Omental fat pad (tissue), 4 donors: ENCODE data around the gene SEC61B. TPM values are rescaled to one million over a fixed set of nuclear protein-coding genes. Genes with fewer than 3 reads are reported as not detected.

Experiments used
- ATAC-seq: fragments of 150-250 bp; one replicate; pipeline ENCODE4 v1.9.1; 2016; ENCODE audit warnings: mild to moderate bottlenecking, moderate library complexity; ENCODE audit not compliant: low FRiP score
- DNase-seq: peaks from one replicate; pipeline ENCODE4 v3.0.0-alpha.2; 2019; ENCODE audit warnings: low spot score
- total RNA-seq, 4 donors: library from RNA; depleted of rRNA; stranded (reverse); fragments of >200 nt; gene quantifications; one replicate each; pipeline ENCODE4 v1.1.0, GENCODE V29; 2016
- TF ChIP-seq, protein P1 (sequence below), 3 donors: fragments of 450-650 bp; IDR thresholded peaks; one replicate each; pipeline ENCODE4 v1.5.1; 2016 to 2017; ENCODE audit warnings: antibody characterized with exemption in 3 of 3, mild to moderate bottlenecking in 3 of 3, moderate library complexity in 2 of 3

SEC61B gene
- total RNA-seq, 4 donors from 2014 or later = 68.7 to 149 (median 134) TPM

DNA sequence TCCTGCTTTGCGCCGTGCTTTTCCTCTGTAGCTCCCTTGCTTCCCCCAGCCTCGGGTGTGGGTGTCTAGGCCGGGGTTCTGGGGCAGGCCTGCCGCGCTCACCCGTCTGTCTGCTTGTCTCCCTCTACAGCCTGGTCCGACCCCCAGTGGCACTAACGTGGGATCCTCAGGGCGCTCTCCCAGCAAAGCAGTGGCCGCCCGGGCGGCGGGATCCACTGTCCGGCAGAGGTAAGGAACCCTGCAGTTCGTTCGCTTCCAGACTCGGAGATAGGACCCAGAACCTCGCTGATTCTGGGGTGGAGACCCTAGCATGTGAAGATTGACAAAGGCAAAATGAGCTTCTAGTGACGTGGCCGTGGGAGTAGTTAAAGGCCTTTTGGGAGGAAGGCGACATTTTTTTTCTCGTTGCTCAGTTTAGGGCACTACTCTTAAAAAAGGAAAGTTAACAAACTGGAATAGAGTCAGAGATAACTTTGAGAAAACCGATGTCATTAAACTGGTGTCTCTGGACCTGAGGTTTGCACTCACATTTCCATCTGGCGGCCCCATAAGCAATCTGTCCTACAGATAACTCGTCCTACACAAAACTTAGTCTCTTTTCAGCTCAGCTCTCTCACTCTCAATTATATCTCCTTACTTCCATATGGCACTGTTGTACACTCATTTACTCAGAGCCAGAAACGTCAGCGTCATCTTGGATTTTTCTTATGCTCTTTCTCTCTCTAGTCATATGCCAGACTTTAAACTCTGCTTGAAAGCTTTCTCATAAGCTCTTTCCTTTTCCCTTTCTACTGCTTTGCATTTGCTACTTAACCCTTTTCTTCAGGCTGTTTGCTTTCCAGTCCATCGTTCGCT, 561 bp downstream of the SEC61B start:
- ATAC-seq = peak; percentile 37
- TF ChIP-seq, protein P1, sequence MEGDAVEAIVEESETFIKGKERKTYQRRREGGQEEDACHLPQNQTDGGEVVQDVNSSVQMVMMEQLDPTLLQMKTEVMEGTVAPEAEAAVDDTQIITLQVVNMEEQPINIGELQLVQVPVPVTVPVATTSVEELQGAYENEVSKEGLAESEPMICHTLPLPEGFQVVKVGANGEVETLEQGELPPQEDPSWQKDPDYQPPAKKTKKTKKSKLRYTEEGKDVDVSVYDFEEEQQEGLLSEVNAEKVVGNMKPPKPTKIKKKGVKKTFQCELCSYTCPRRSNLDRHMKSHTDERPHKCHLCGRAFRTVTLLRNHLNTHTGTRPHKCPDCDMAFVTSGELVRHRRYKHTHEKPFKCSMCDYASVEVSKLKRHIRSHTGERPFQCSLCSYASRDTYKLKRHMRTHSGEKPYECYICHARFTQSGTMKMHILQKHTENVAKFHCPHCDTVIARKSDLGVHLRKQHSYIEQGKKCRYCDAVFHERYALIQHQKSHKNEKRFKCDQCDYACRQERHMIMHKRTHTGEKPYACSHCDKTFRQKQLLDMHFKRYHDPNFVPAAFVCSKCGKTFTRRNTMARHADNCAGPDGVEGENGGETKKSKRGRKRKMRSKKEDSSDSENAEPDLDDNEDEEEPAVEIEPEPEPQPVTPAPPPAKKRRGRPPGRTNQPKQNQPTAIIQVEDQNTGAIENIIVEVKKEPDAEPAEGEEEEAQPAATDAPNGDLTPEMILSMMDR (IDR thresholded peaks at IDR 0.05) = no peak
- DNase-seq = no peak

DNA sequence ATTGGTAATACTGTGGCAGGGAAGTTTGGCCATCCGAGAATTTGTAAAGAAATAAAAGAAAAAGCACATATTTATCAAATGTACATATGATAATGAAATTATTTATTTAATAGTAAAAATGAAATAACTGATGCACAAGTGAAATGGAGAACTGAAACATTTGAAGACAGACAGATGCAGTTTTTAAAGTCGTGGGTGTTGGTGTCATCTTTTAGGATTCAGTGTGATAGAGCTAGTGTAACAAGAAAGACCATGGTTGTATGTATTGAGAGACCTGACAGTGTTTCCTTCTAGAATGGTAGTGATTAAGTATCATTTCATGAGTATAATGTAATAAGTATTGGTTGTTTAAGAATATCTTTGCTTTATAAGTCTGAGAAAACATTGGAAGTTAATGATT, 2.4 kb downstream of the SEC61B start:
- ATAC-seq (no peak), DNase-seq (no peak)
- TF ChIP-seq, protein P1 (IDR thresholded peaks at IDR 0.05) = no peak

DNA sequence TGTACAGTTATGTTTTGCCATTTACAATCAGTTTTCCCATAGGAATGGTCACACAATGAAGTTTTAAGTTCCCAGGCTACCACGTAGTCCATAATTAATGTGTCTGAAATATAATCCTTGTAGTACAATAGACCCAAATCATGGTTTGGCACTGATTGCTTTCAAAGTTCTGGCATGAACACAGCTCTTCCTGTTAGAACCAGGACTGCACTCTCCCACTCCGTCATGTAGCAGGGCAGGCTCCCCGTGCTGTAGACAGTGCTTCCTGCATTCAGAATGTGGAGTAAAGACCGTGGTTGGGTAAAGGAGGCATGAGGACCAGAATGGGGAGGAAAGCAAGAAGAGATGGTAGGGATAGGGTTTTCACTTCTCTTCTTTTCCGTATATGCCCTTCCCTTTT, 4.0 kb downstream of the SEC61B start:
- DNase-seq = no peak
- ATAC-seq = no peak
- TF ChIP-seq, protein P1 (IDR thresholded peaks at IDR 0.05) = no peak

DNA sequence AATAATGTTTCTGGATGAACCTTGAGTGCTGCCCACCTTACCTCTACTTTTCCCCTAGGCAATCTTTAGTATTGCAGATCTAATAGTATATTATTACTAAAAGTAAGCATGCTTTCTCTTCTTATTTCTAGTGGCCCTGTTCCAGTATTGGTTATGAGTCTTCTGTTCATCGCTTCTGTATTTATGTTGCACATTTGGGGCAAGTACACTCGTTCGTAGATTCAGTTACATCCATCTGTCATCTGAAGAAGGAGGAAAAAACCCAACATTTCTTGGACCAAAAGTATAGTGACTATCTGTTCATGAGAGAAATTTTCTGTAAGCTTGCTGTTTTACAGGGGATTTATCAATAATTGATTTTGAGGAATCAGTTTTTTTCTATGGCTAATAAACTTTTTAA, 8.1 kb downstream of the SEC61B start:
- TF ChIP-seq, protein P1 (IDR thresholded peaks at IDR 0.05) = no peak
- ATAC-seq (no peak), DNase-seq (no peak)

DNA sequence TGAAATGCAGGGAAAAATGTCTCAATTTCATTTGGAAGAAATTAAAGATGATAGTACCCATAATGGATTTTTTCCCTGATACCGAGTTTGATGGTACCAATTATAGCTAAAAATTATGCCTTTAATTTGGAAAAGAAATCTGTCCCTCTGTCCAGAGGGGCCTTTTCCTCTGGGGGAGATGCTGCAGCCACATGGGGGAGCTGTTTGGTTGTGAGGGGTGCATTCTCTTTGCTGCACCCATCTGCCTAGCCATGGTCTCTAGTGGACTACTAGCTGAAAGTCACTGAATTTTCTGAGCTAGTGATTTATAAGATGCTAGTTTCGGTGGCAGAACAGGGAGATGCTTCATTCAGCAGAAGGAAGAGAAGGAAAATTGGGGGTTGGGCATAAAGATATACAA, 9.6 kb downstream of the SEC61B start:
- ATAC-seq (no peak), DNase-seq (no peak)
- TF ChIP-seq, protein P1 (IDR thresholded peaks at IDR 0.05) = no peak

DNA sequence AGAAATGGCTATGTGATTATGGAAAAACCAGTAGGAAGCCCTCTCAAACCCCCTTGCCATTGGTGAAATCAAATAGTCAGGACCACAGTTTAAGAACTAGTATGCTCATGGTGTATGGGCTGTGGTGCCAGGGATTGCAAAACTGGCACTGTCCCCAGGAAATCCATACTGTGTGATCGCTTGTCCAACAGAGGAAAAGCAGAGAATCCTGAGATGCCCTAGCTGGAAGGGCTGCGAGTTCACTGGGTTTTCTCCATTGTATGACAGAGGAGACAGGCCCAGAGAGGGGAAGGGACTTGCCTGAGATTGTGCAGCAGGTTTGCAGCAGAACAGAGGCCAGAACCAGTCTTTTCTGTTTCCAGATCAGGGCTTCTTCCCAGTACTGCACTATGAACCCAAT, 12.5 kb downstream of the SEC61B start:
- DNase-seq (no peak), ATAC-seq (no peak)
- TF ChIP-seq, protein P1 (IDR thresholded peaks at IDR 0.05) = no peak

DNA sequence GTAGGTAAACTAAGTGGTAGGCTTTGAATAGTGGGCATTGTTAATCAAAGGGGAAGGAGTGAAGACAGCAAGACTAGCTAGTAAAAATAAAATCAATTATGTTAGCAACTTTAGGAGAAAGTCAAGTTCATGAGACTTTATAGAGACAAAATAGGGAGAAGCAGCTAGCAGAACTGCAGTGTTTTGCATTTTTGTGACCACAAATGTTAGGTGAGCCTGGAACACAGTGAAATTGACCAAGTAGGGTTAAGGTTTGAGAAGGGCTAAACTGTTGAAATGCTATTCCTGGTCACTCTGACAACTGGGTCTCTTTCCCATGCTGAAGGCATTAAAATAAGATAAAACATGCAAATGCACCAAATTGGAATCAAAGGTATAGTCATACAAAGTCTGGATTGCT, 13.0 kb downstream of the SEC61B start:
- ATAC-seq = no peak
- no peak for DNase-seq
- TF ChIP-seq, protein P1 (IDR thresholded peaks at IDR 0.05) = no peak
